Measurements from ENCODE around the gene CEP85. TPM values are rescaled to one million over a fixed set of nuclear protein-coding genes. Genes with fewer than 3 reads are reported as not detected.

CEP85 gene
- total RNA-seq, 1 experiment from 2014 or later = 51.8 TPM

DNA sequence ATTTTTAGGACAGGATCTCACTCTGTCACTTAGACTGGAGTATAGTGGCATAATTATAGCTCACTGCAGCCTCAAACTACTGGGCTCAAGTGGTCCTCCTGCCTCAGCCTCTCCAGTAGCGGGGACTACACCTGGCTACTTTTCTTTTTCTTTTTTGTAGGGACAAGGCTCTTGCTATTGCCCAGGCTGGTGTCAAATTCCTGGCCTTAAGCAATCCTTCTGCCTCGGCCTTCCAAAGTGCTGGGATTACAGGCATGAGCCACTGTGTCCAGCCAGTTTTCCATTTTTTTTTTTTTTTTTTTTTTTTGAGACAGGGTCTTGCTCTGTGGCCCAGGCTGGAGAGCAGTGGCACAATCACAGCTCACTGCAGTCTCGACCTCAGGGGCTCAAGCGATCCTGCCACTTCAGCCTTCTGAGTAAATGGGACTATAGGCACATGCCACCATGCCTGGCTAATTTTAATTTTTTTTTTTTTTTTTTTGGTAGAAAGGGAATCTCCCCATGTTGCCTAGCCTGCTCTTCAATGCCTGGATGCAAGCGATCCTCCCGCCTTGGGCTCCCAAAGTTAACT is 20.6 kb upstream of the CEP85 start:
- DNase-seq (ENCODE audit: low read depth, low spot score) (no peak), ATAC-seq (no peak)
- TF ChIP-seq SIN3A (IDR thresholded peaks at IDR 0.05; ENCODE audit: borderline replicate concordance, insufficient read depth, low read depth, low read length) (no peak), TCF7L2 (IDR thresholded peaks at IDR 0.05; ENCODE audit: low read depth, low read length) (no peak), POLR2AphosphoS5 (IDR thresholded peaks at IDR 0.05; ENCODE audit: low read depth, low read length) (no peak)
- TF ChIP-seq, protein P1, sequence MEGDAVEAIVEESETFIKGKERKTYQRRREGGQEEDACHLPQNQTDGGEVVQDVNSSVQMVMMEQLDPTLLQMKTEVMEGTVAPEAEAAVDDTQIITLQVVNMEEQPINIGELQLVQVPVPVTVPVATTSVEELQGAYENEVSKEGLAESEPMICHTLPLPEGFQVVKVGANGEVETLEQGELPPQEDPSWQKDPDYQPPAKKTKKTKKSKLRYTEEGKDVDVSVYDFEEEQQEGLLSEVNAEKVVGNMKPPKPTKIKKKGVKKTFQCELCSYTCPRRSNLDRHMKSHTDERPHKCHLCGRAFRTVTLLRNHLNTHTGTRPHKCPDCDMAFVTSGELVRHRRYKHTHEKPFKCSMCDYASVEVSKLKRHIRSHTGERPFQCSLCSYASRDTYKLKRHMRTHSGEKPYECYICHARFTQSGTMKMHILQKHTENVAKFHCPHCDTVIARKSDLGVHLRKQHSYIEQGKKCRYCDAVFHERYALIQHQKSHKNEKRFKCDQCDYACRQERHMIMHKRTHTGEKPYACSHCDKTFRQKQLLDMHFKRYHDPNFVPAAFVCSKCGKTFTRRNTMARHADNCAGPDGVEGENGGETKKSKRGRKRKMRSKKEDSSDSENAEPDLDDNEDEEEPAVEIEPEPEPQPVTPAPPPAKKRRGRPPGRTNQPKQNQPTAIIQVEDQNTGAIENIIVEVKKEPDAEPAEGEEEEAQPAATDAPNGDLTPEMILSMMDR (IDR thresholded peaks at IDR 0.05) = no peak
- TF ChIP-seq, protein P2, sequence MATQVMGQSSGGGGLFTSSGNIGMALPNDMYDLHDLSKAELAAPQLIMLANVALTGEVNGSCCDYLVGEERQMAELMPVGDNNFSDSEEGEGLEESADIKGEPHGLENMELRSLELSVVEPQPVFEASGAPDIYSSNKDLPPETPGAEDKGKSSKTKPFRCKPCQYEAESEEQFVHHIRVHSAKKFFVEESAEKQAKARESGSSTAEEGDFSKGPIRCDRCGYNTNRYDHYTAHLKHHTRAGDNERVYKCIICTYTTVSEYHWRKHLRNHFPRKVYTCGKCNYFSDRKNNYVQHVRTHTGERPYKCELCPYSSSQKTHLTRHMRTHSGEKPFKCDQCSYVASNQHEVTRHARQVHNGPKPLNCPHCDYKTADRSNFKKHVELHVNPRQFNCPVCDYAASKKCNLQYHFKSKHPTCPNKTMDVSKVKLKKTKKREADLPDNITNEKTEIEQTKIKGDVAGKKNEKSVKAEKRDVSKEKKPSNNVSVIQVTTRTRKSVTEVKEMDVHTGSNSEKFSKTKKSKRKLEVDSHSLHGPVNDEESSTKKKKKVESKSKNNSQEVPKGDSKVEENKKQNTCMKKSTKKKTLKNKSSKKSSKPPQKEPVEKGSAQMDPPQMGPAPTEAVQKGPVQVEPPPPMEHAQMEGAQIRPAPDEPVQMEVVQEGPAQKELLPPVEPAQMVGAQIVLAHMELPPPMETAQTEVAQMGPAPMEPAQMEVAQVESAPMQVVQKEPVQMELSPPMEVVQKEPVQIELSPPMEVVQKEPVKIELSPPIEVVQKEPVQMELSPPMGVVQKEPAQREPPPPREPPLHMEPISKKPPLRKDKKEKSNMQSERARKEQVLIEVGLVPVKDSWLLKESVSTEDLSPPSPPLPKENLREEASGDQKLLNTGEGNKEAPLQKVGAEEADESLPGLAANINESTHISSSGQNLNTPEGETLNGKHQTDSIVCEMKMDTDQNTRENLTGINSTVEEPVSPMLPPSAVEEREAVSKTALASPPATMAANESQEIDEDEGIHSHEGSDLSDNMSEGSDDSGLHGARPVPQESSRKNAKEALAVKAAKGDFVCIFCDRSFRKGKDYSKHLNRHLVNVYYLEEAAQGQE (IDR thresholded peaks at IDR 0.05; ENCODE audit: insufficient read depth in 1 of 2, low read depth in 2 of 2, low read length in 1 of 2) = no peak
- Histone ChIP-seq H3K36me3 (ENCODE audit: control insufficient read depth, insufficient read depth, low read length) (no peaks in the 10 kb centered on the region), H3K4me1 (ENCODE audit: control insufficient read depth, insufficient read depth, low read length) (no peaks in the 10 kb centered on the region), H3K9me3 (ENCODE audit: control insufficient read depth, insufficient read depth, low read depth, low read length) (no peaks in the 10 kb centered on the region), H3K4me3 (ENCODE audit: low read depth in 2 of 2, low read length in 2 of 2) (no peak overlapping the region), H3K27ac (ENCODE audit: low read length) (no peak overlapping the region), H3K27me3 (ENCODE audit: control insufficient read depth, insufficient read depth, low read length) (no peaks in the 10 kb centered on the region)
- intact Hi-C loops (cut with micrococcal nuclease; ENCODE audit: unreplicated experiment) = no loop called here
- POLR2A ChIA-PET = interaction anchor here (0.6 kb wide), 1 partner anchor 175 kb away, joined by 8 read pairs; no protein-coding TSS in a partner anchor
- BruUV-seq (replicated peaks) = no TSS peak
- in situ Hi-C loops (cut with HindIII; ENCODE audit: low pct_unique_long_range_greater_than_20kb, low sequenced_read_pairs) = no loop called here
- CTCF ChIA-PET = no interaction called here

- ChIA-PET CTCF (no interaction called here), POLR2A (interaction anchor here (0.6 kb wide), 2 partner anchors 19 to 32 kb away, joined by 3 to 4 read pairs; no protein-coding TSS in a partner anchor)
- no peaks in the 10 kb centered on the region for H3K27me3 ChIP-seq (ENCODE audit: control insufficient read depth, insufficient read depth, low read length)
- no peak for ATAC-seq
- intact Hi-C loops (cut with micrococcal nuclease; ENCODE audit: unreplicated experiment) = no loop called here
- H3K4me3 ChIP-seq (ENCODE audit: low read depth in 2 of 2, low read length in 2 of 2) = no peak overlapping the region
- no TSS peak for BruUV-seq (replicated peaks)
- in situ Hi-C loops (cut with HindIII; ENCODE audit: low pct_unique_long_range_greater_than_20kb, low sequenced_read_pairs) = no loop called here
- H3K9me3 ChIP-seq (ENCODE audit: control insufficient read depth, insufficient read depth, low read depth, low read length) = no peaks in the 10 kb centered on the region
- DNase-seq (ENCODE audit: low read depth, low spot score) = no peak
- H3K27ac ChIP-seq (ENCODE audit: low read length) = no peak overlapping the region
- no peaks in the 10 kb centered on the region for H3K36me3 ChIP-seq (ENCODE audit: control insufficient read depth, insufficient read depth, low read length)
- no peak for TF ChIP-seq SIN3A (IDR thresholded peaks at IDR 0.05; ENCODE audit: borderline replicate concordance, insufficient read depth, low read depth, low read length)
- TF ChIP-seq, protein P2 (IDR thresholded peaks at IDR 0.05; ENCODE audit: insufficient read depth in 1 of 2, low read depth in 2 of 2, low read length in 1 of 2) = no peak
- no peak for TF ChIP-seq TCF7L2 (IDR thresholded peaks at IDR 0.05; ENCODE audit: low read depth, low read length)
- TF ChIP-seq POLR2AphosphoS5 (IDR thresholded peaks at IDR 0.05; ENCODE audit: low read depth, low read length) = no peak
- TF ChIP-seq, protein P1 (IDR thresholded peaks at IDR 0.05) = no peak
- no peaks in the 10 kb centered on the region; the same call in 1 of the 2 replicates for H3K4me1 ChIP-seq (ENCODE audit: control insufficient read depth, insufficient read depth, low read length)
Observed at GRCh38 chr1:26215246-26215645, 18.8 kb upstream of the CEP85 start.

Data from Panc1 (cell line).